ENCODE measurements around the gene AKR1C2.
"Not testable (repeated sequence)": the region's sequence is repeated elsewhere in the genome, so short reads cannot be mapped to it uniquely, and the experiment has no call there.

Gene AKR1C2

DNA sequence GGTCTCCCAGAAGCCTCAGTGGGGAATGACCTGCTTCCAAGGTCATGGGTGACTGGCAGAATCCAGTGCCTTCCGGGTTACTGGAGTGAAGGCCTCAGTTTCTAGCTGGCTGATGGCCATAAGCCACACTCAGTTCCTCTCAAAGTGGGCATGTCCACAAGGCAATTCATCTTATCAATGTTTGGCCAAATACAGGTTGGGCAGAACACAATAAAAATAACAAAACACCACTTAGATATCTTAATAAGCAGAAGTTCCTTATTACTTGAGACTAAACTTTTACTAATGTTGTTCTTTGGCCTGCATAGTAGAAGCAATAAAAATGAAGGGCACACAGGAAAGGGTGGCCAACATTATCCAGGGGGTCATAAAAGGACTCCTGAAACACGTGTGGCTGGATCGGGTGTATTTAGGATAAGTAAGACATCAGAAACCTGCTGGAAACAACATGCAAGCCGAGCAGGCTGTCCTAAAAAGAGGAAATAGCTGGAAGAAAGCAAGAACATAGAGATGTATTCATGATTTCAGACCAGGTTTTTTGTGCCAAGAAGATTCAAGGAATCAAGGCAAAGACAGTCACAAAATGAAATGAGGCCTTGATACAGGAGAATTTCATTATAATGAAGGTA lies 19.6 kb upstream of the AKR1C2 start:
- no peak for DNase-seq

DNA sequence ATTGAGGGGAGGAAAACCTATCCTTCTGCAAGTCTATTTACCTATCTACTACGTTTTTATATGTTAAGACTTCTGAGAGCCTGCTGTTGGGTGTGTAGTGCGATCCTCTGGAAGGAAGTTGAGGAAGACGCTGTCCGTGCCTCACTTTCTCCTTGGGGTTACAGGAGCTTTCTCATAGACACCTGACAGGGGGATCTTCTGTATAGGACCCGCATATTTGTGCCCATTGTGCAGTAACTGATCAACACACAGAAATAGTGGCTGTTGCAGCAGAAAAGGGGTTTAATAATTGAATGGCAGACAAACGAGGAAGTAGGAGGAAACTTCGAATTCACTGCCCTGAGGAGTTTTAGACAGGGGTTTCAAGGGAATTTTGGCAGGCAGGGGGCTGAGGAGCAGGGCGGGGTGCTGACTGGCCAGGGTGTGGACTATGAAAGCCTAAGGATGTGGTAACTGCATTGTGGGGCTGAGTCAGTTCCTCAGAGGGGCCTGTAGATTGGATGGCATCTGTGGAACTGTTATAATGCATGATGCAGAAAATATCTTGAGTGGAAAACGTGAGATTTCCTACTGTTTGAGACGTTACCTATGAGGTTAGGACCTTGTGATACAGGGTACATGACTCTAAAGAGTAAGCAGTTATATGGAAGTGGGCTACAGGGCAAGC lies 18.1 kb upstream of the AKR1C2 start:
- DNase-seq = not testable (repeated sequence)

DNA sequence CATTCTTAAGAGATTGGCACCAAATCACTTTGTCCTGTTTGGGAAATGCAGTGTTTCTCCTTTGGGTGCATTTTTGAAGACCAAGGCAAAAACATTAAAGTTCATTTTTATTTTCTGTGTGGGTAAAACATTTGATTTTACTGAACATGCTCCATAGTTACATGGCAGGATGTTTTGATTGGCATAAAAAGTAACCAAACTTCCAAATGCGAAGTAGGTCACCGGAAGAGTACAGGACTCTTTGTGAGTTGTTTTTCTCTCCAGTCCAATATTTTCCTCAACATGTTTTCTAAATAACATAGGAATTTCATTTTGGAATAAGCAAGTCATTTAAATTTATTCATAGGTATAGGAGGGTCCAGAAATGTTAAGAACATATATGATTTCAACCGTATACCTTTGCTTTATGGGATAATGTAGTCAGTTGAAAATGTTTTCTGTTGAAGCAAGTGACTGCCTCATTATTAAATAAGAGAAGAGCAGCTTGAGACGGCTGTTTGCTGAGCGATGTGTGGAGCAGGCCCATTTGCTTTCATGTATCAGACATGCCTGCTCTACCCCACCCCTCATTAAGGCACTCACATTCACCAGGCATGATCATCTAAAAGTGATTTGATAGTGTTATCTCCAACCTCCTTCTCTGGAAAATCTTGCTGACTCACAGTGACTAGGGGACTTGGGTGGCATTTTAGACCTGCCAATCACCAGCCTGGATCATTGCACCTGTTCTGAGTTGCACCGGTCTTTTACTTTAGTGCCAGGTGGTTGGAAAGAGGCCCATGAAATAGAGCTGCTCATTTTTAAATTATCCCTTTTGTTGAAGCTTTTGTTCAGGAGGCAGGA lies 16.3 kb upstream of the AKR1C2 start:
- not testable (repeated sequence) for DNase-seq

DNA sequence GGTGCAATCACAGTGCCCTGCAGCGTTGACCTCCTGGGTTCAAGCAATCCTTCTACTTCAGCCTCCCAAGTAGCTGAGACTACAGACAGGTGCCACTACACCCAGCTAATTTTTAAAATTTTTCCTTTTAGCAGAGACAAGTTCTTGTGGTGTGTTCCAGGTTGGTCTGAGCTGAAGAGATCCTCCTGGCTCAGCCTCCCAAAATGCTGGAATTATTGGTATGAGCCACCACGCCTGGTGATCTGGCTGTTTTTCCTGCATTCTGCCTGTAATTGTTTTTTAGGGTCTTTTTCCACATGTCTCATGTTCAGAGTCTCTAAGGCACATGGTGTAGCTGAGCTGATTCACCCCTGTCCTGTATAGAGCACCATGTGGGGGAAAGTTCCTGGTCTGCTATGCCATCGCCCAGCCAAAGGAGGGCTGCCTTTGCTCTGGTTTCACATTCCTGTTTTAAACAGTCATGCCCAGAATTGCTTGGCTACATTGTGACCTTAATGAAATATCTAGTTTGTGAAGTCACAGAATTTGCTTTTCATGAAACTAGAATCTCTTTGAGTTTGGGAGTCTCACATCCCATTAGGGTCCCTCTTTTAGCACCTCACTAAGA lies 15.1 kb upstream of the AKR1C2 start:
- not testable (repeated sequence) for DNase-seq

DNA sequence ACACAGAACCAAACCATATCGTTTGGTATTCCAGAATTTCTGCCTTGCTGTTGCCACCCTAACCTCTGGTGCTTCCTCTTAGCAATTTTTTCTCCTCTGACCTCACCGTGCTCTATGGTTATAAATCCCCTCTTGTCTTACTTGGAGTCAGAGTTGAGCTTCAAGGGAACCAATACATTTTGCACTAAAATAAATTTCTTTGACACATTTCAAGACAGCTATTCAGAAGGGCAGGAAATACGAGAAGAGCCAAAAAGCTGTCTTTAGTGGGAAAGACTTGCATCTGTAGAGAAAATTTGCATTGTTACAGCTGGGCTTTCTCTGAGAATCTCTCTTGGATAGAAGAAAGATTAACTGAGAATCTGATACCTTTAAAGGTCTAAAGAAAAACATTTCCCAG lies 14.5 kb upstream of the AKR1C2 start:
- DNase-seq = no peak

DNA sequence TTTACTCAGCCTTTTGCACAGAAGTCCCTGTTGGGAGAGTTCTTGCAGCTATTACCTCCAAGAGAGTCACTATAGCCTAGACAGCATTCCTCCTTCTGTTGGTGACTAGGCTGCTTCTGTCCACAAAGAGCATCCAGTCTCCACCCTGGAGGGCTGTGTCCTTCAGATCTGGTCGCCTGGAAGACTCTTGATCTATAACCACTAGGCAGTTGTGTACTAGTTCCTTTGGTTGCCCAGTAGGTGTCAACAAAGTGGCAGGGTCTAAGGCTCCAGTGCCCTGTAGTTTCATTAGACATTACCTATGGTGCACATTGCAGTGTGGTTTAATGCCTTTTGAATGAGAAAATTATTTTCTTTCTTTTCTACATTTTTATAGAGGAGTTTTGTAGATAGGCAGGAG lies 11.3 kb upstream of the AKR1C2 start:
- DNase-seq = no peak

DNA sequence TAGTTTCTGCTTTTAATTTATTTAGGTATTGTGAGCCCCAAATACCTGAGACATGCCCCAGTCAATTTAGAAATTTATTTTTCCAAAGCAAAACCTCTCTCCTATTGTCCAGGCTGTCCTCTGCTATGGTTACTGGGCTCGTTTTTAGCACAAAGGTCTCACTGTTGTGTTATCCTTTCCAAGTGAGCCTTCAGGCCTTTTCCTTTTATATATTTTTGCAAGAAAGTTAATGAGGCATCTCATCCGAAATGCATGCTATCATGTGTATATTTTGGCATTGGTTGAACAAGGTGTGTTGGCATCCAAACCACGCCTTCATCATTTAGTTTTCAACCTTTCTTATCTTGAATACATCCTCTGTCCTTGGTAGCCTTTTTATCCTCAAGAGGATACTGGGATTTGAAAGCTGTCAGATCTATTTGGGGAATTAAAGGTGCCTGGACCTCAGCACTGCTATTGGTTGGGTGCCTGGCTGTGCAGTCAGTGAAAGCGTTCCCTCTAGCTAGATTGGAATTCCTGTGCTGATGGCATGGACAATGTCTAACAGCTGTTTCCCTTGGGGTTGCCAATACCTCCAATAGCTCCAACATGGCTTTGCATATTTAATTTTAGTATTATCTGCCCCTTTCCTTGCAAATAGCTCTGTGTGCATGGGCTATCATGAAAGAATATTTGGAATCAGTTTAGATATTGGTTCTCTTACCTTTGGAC lies 10.7 kb upstream of the AKR1C2 start:
- not testable (repeated sequence) for DNase-seq

DNA sequence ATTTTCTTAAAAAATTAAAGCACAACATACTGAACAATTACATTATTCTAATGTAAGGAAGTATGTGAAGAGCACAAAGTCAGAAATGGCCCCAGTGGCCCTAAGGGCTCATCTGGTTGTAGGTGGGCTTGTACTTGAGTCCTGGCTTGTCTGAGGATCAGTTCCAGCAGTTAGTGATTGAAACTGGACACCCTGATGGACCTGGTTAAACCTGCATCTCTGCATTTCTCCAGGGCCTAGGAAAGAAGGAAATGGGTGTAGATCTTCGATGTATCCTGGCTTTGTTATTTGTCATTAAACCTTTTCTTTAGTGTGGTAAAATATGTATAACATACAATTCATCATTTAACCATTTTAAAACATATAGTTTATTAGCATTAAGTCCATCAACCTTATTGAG lies 9.7 kb upstream of the AKR1C2 start:
- DNase-seq = no peak

DNA sequence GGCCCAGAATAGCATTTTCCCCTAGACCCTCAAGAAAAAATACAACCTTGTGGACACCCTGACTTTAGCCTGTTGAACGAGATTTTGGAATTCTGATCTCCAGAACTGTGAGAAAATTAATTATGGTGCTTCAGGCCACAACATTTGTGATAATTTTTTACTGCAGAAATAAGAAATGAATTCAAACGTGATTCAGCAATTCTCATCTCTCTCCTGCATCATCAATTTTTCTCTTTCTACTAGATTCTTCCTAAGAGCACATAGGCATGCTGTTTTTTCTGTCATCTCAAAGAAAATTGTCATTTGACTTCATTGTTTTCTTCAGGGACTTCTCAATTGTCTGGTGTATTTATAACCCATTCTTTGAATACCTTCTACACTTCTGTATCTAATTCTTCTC lies 8.9 kb upstream of the AKR1C2 start:
- no peak for DNase-seq

DNA sequence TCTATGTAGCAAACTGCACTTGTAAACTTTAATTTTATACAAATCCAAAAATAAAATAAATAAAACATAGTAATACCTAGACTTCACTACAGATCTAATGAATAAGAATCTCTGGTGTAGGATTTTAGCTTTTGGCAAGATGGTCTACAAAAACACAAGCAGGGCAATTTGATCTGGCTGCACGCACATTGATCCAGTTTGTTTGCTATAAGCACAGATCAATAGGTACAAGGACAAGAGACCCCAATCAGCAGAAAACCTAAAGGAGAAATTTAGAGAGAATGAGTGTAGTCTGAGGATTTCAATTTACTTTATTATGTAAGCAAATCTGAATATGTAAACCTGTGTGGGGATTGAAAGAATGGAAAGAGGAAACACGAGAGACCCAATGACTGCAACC lies 7.7 kb upstream of the AKR1C2 start:
- DNase-seq = not testable (repeated sequence)

DNA sequence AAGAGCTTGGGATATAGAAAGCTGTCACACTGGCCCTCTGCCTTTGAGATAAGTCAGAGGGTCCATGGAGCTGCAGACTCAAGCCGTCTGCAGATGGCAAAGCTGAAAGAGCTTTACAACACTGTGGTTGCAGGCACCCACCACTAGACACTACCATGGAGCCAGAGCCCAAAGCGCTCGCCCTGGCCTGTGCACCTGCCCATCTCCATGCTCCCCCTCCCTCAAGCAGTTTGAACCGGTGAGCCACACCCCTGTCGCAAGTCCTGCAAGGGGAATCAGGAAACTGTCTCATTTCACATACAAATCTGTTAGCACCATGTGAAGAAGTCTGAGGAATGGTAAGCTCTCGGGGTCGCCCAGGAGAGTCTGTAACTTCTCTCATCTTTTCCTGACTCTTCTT lies 6.4 kb upstream of the AKR1C2 start:
- DNase-seq = not testable (repeated sequence)

DNA sequence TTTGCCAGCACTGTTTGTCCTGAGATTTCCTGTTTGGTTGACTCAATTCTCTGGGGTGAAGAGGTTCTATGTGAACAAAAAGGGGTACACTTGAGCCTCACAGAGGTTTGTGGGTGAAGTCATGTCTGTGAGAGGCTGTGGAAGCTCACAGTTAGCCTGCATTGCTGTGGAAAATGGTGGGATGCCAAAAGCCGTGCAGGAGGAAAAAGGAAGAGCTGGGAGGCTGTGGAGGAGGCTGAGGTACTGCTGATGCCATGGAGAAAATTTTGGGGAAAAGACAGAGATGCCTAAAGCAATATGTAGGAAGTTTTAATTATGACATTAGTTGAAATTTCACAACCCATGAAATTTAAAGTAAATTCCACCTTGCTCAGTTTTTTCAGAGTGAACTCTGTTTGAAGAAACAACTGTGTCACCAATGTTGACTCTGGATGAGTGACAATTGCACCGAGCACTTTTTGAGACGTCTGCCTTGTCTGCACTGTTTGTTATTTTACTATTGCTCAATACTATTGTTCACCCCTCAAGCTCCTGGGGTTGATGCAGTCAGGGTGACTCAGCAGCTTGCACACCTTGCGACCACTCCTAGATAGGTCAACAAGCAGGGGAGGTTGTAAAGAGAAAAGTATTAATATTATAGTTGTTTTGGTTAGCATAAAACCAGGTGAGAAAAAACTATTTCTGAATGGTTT lies 5.3 kb upstream of the AKR1C2 start:
- not testable (repeated sequence) for DNase-seq

DNA sequence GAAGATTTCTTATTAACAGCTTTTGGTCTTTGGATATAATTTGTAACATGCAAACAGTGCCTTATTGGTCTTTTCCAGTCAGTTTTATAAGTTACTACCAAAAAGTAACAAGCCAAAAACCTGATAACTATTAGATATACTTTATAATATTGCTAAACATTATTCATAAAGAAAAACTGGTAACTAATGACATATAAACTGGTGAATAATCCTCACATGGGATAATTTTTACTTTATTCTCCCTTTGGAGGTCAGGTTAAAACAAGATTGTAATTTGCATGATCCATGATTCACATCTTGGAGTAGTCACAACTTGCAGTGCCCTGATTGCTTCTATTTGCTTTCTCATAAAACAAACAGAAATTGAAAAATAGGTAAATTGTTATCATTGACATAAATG lies 844 bp upstream of the AKR1C2 start:
- DNase-seq = not testable (repeated sequence)

DNA sequence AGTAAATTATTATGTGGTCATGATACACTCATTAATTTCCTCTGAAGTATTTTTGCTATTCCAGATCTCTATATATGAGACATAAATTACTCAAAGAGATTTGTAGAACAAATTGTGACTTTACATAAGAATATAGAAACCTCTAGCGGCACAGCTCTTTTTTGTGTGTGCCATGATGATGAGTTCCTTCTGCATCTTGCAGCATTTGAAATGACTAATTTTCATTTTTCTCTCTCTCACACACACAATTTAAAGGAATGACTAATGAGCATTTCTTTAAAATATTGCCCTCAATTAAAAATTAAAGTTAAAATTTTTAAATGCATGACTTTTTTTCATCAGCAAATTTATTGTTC lies 351 bp upstream of the AKR1C2 start:
- not testable (repeated sequence) for DNase-seq

DNA sequence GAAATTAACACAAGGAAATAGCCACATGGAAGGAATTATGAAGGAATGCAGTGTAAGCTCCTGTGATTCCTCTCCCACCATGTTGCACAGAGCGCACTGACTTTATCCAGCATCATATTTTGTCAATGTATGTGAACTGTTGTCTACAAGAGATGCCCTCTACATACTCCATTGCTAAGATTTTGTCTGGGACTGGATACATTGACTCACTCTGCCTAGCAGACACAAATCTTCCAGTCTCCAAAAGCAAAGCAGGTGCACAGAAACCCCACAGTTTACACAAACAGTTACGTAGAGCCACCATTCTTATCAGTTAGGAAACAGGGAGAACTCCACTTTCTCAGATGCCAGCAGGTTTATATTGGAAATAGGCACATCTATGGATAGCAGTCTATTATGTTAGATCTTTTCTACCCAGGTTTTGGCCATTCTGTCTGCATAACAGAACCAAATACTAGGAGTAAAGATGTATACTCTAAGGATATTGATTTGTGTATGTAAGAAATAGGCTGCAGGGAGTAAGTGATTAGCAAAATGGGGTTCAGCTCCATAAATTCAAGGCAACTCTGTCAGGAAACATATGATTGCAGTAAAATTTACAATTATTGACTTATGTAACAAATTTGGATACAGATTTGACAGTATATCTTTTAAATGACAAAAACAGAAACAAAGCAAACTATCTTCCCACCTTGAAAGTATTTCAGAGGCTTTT lies 1.5 kb downstream of the AKR1C2 start:
- DNase-seq = no peak

DNA sequence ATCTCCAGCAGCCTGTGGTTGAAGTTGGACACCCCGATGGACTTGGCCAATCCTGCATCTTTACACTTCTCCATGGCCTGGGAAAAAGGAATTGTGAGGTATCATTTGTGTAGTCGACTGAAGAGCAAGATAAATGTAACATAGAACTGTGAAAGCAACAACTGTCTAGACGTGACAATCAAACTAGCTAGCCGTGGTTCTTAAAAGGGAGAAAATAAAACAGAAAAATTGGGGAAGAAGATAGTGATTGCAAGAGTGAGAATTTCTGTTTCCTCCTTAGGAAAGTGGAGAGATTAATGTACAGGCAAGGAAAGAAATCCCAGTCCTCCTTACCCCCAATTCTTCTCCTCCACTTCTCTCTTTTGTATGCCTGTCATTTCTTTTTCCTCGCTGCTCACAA lies 5.0 kb downstream of the AKR1C2 start:
- DNase-seq = no peak

DNA sequence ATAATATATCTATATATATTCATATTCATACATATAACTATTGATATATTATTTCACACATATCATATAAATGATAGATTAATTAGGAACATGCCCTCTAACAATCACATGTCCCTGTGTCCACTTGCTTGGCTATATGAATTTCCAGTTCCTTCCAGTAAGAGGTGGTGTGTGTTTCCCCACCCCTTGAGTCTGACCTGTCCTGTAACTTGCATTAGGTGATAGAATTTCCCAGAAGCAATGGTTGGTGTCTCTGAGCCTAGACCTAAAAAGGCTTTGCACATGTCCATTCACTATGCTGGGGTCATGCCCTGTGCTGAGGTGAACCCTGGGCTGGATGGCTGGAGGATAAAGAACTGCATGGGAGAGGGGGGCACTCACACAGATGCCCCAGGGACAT lies 9.4 kb downstream of the AKR1C2 start:
- DNase-seq = not testable (repeated sequence)

DNA sequence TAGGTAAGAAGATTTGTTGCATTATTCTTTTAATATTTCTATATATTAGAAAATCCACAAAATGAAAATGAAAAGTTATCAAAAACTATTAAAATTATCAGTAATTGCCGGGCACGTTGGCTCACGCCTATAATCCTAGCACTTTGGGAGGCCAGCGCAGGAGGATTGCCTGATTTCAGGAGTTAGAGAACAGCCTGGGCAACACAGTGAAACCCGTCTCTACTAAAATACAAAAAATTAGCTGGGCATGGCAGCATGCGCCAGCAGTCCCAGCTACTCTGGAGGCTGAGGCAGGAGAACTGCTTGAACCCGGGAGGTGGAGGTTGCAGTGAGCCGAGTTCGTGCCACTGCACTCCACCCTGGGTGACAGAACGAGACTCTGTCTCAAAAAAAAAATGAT lies 11.1 kb downstream of the AKR1C2 start:
- DNase-seq = not testable (repeated sequence)

DNA sequence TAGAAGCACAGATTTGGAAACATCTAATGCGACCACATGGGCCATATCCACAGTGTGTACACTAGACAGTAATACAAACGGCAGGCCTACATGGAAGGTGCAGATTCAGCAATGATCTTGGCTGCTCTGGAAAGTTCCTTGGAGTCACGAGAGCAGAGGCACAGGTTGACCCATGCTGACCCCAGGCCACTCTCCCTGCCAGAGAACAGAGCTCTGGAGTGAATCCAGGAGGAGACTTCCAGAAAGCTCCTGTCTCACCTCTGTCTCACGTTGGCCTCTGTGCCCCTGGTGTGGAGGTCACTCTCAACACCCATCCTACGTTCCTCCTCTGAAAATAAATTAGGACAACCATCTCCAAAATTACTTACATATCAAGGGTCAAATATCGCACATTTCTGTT lies 12.2 kb downstream of the AKR1C2 start:
- DNase-seq = not testable (repeated sequence)

DNA sequence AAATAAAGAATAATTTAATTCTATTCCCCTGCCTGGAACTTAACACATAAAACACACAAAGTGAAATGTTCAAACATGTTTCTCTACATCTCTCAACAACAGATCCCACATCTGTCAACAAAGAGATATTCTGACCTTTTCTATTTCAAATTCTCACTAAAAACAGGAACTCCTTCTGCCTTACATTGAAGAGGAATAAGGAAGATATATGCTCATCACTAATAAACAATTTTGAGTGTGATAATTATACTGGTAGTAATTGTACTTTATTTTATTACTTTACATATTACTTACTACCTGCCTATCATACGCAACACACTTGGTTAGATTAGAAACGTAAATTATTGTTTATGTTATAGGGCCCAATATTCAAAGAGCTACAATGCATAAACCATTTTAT lies 13.4 kb downstream of the AKR1C2 start:
- DNase-seq = no peak

DNA sequence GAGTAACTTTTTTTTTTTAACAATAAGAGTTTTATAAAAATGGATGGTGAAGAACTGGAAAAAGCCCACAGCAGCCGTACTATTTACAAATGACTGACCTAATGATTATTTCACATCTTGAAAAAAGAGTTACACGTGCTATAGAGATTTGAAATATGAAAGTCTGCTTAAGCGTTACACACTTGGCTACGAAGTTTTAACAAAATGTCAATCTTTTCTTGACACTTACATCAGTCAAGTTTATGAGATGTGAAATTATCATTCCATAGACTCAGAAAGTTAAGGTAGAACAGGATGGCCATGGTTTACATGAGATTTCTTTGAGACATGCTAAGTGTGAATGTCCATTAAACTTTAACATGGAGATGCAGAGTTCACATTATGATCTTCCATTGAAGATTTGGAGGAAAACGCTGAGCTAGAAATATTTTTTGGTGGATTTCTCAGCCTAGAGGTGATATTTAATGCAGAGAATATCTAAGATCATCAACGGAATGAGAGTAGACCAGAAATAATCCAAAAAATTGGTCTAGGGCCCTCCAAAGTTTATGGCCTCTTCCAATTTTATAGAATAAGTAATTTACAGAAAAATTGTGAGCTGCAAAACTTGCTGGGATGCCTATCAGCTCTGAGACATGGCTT lies 15.5 kb downstream of the AKR1C2 start:
- not testable (repeated sequence) for DNase-seq

Data from CD4-positive, alpha-beta T cell treated with Interleukin-12 subunit alpha and Interleukin-12 subunit beta, for 1 hour (primary cell).